Measurements from ENCODE around the gene PAX8.

Gene PAX8

DNA sequence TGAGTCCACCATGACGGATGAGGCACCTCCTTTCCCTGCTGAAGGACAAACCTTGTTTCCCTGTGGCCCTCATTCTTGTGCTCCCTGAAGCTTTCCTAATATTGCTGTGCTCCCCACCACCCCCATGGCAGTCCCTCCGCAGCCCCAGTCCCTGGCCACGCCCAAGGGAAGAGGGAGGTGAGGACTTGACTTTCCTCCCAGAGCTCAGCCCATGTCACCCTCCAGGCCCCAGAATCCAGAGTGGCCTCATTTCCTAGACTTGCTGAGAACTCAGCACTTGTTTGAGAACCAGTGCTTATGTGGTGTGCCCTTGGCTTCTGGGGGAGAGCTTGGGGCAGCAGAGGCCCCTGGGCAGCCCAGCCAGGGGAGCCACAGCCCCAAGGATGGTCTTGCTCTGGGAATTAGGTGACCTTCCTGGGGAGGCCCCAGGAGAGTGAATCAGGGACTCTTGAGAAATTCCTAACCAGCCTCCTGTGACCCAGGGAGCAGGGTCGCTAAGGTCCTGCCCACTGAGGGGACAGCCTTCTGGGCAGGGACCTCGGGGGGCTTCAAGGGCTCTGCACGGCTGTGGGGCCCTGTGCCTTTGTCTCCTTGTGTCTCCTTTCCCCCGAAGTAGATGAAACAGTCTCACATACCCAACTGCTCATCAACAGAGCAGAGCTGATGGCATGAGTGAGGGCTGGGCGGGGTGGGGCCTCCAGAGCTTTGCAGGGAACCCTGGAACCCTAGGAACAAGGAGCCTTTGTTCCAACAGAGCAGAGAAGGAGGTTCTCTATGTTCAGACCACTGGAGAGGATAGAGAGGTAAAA, 77.0 kb downstream of the PAX8 start:
- DNase-seq: no peak

GRCh38 chr2:113200736-113201490, 77.8 kb downstream of the PAX8 start:
- no peak for DNase-seq

DNA sequence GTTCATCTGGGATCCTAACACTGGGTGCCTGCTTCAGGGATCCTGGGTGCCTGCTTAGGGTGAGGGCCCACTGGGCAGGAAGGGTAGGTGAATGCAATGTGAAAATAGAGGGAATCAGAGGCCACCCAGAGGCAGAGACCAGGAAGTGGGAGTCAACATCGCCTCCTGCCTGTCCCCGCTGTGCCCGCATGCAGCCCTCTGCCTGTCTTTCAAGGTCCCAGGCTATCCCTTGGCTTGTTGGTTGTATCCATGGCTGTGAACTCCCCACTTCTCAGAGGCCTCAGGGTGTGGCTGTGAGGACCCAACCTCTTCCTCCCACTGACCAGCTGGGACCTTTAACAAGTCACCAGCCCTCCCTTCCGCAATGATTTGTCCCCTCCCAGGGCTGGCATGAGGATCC, 78.5 kb downstream of the PAX8 start:
- no peak for DNase-seq

DNA sequence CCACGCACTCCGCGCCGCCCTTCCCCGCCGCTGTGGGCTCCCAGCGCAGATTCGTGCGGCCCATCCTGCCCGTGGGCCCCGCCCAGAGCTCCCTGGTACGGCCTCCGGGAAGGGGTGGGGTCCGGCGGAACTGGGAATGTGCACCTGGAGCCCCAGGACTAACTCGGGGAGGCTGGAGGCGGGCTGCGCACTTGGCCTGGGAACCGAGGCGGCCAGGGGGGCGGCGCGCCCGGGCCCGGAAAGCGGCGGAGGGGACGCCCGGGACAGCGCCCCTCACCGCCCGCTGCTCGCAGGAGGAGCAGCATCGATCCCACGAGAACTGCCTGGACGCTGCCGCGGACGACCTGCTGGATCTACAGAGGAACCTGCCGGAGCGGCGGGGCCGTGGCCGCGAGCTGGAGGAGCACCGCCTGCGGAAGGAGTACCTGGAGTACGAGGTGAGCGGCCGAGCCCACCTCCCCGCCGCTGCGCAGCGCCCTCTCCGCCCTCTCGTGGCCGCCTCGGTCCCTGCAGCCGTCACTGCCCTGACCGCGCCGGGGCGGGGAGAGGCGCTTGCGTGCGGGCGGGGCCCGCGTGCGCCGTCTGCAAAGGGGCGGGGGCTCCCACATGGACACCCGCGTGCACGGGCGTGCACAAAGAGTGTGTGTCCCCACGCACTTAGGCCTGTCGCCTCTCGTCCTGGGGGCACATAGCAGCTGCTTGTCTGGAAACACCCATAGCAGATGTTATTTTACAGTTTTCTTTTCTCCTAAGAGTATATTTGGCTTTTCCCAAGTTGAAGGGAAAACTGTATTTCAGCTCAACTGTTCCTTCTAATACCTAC, 79.7 kb downstream of the PAX8 start:
- DNase-seq: peak; percentile 68 to 76

GRCh38 chr2:113198048-113198789, 80.5 kb downstream of the PAX8 start:
- no peak for DNase-seq

- no peak for DNase-seq
These were observed 81.2 kb downstream of the PAX8 start for GRCh38 chr2:113197347-113198047.

- no peak for DNase-seq
These were observed 81.9 kb downstream of the PAX8 start for GRCh38 chr2:113196839-113197238.

GRCh38 chr2:113195923-113196501, 82.7 kb downstream of the PAX8 start:
- no peak for DNase-seq

- no peak for DNase-seq
These were observed 86.1 kb downstream of the PAX8 start for GRCh38 chr2:113192459-113193100.

GRCh38 chr2:113190871-113191270, 87.8 kb downstream of the PAX8 start:
- no peak for DNase-seq

DNA sequence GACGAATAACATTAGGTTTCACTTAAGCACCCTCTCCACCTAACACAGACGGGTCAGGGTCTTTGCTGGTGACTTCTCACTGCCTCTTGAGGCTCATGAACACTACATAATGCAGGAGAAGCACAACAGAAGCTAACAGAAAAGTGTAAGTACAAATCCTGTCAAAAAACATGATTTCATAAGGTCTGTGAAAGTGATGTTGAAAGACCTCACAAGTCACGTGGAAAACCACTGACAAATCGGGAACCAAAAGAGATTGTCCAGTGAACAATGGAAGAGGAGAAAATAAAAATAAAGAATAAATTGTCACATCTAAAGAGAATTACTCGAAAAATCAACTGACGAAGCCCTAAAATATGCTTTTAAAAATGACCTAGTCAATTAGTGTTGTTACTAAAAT, 91.0 kb downstream of the PAX8 start:
- no peak for DNase-seq

- DNase-seq: no peak
These were observed 92.3 kb downstream of the PAX8 start for GRCh38 chr2:113186433-113186796.

DNA sequence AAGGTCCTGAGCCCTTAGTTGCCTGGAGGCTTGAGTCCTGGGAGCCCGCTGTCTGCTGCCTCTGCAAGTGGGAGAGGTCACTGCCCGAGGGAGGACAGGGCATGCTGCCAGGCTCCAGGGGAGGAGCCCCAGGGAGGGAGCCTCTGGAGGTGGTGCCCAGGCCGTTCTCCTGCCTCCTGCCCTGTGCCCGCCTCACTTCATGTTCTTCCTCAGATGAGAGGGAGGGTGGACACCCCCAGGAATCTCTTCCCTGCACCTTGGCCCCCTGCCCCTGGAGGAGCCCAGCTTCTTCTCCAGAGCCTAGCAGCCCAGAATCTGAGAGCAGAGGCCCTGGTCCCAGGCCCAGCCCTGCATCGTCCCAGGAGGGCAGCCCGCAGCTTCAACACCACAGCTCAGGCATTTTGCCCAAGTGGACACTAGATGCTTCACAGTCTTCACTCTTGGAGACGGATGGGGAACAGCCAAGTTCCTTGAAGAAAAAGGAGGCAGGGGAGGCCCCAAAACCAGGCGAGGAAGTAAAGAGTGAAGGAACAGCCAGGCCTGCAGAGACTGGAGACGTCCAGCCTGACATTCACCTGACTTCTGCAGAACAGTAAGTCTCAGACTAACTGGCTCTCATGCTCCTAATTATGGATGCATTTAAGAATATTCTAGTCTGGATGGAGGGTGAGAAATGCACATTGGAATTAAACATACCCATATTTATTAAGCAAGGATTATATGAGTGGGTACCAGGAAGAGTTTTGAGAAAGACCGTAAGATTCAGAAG, 92.9 kb downstream of the PAX8 start:
- no peak for DNase-seq

DNA sequence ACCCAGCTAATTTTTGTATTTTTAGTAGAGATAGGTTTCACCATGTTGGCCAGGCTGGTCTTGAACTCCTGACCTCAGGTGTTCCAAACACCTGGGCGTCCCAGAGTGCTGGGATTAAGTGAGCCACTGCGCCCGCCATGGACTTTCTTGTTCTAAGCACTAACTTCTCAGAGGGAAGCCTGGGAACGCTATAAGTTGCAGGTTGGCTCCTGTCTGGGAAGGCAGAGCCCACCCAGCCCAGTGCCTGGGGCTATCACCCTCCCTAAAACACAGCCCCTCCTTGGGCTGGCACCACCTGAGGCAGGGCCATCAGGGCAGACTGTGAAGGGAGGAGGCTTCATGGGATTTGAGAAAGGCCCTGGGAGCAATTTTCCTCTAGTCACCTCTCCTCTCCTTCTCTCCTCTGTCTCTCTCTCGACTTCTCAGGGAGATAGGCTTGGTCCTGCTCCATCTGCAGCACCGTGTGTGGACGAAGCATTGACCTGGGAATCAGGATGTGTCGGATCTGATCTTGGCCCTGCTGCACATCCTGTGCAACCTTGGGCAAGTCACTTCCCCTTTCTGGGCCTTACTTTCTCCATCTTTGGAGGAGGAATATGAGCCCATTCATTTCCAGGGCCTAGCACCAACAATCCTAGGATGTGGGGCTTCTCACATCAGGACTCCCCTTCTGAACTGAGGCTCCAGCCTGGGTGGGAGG, 94.0 kb downstream of the PAX8 start:
- DNase-seq: no peak

DNA sequence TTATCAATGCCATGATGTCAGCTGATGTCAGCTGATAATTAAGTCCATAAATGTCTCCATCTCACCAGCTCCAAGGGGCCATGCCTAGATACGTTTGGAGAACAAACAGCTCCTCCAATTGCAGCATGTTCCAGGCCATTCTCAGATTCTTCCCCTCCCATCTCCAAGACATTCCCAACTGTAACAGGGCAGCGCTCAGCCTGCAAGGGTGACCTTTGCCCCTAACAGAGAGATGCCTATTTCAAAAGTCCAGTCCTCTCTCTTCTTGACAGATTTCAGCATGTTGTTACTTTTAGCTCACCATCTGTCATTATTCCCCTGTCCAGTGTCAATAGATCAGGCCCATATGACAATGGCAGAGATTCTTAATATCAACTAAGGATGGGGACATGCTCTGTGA, 95.0 kb downstream of the PAX8 start:
- DNase-seq: no peak

DNA sequence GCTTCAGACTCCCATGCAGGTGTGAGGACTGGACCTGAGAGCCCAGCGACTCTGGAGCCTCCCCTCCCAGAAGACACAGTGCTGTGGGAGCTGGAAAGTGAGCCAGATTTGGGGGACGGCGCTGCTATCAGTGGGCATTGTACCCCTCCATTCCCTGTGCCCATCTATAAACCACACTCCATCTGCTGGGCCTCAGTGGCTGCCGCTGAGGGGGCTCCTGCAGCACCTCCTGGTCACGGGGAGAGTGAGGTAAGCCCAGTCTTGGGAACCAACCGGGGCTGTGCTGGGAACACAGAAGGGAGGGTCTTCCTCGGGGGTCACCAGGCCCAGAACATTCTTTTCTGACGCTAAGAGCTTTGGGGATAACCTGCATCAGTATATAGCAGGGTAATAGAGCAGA, 95.5 kb downstream of the PAX8 start:
- DNase-seq: no peak

- DNase-seq: no peak
These were observed 96.1 kb downstream of the PAX8 start for GRCh38 chr2:113182471-113183260.

GRCh38 chr2:113181258-113182051, 97.3 kb downstream of the PAX8 start:
- no peak for DNase-seq

All from CD4-positive, alpha-beta T cell treated with Interferon alpha-2 for 1 hour (primary cell).